NCI-H1436 (cell line): Measurements from ENCODE around the gene SLIT3.

ENCODE experiments used
- DNase-seq: peaks from one replicate; lab custom pipeline; 2025; lab: John Stamatoyannopoulos, UW

Gene SLIT3

DNA sequence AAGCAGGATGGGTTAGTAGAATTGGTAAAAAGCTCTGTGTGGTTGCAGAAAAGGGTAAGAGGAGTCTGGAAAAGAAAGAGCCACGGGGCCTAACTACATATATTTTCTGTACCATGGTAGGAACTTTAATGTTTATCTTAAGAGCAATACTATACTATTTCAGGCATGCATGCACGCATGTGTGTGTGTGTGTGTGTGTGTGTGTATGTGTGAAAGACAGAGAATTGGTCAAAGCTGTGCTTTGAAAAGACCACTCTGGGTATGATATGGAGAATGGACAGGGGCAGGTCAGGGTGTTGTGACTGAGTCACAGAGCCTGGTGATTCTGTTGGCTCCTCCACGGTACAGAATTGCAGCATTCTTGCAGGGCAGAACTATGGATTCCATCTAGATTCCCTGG lies 339.3 kb downstream of the SLIT3 start:
- no peak for DNase-seq

DNA sequence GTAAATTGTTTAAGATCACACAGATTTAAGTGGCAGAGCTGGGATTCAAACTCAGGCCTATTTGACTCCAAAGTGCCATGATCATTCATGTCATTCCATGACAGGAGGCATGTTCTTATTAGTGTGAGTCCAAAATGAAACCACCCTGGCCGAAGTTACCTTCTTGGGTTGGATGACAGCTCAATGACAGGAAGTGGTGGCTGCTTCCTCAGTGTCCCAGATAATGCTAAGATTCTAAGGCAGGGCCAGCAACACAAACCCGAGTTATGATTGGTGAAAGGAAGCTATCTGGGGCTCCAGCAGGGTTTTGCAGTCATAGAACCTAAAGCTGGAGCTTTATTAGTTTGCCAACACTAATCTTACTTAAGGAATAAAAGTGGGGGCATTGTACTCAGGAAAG lies 340.4 kb downstream of the SLIT3 start:
- no peak for DNase-seq

DNA sequence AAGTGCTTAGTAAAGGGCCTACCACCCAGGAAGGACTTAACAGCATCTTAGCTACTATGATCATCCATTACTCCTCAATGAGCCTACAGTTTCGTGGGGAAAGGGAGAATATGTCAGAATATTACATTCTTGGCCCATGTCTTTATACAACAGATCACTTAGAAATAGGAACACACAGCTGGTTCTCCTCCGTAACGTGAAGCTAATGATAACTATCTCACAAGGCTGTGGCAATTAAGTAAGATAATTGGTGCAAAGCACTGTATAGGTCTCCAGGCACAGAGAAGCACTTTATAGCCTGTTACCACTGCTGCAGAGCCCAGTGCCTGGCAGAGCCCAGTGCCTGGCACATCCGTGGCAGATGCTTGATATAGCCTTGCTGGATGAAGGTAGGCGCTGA lies 347.6 kb downstream of the SLIT3 start:
- DNase-seq: no peak

DNA sequence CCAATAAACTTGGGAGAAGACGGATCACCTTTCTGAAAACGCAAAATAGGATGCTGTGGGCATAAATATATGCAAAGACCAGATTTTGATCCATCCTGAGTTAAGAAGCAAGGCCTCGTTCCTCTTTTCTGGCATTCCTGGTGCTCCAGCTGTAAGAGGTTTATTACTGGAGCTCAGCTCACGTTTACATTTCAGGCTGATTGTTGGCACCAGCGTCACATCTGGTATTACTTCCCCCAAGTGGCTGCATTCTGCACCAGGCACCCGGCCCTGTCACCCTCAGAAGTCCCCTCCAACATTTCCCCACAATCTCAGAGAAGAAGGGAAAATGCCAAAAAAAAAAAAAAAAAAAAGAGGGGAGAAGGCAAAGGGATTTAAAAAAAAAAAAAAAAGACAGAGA lies 348.7 kb downstream of the SLIT3 start:
- DNase-seq: no peak

DNA sequence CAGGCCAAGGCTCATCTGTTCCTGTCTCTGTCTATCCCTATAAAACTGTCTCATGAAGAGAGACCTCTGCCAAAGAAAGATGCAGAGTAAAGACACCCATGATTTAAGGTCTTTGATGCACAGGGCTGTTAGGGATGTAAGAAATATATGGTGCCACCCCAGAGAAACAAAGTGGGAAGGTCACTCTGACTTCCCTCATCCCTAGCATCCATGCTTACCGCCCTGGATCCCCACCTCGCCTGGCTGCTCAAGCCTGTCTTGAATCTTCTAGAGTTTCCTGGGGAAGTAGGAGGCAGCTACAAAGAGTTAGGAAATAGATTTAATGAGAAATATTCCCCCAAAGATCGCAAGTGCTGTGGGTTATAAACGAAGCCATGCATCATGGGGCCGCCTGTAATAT lies 349.2 kb downstream of the SLIT3 start:
- no peak for DNase-seq

DNA sequence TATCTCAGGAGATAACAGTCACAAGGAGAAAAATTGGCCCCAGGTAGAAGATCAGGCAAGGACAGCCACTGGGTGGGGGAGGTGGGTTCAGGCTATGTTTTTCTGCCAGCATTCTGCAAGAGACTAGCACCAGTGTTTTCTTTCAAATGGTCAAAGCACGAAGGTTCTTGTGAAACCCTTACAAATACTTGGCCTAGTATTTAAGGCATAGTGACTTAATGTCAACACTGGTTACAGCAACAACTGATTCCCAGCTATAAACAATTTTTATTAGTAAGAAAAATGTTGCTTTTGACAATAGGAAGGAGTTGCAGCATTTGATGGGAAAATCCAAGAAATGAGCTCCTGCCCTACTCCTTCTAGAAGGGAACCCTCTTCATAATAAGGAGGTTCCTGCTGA lies 349.6 kb downstream of the SLIT3 start:
- no peak for DNase-seq

DNA sequence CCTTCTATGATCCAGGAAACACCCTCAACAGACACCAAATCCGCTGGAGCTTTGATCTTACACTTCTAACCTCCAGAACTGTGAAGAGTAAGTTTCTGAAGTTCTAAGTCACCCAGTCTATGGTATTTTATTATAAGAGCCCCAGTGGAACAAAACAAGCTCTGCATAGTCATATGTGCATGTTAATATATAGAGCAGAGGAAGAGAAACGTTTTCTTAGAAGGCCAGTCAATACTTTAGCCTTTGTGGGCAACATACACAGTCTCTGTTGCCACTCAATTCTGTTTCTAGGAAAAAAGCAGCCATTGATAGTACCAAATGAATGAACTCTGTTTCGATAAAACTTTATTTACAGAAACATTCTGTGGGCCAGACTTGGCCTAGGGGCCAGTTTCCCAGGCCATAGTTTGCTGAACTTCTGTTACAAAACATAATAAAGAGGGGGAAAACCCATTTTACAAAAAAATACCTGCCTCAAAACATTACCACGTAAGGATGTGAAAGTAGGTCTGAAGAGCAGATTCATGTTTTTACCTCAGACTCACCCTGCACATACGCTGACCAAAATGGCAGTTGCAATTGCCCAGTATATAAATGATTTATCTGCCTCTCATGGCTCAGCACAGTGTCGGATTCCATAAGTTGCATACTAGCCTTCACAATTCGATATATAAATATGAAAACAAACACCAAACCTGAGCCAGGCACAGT lies 350.5 kb downstream of the SLIT3 start:
- no peak for DNase-seq

DNA sequence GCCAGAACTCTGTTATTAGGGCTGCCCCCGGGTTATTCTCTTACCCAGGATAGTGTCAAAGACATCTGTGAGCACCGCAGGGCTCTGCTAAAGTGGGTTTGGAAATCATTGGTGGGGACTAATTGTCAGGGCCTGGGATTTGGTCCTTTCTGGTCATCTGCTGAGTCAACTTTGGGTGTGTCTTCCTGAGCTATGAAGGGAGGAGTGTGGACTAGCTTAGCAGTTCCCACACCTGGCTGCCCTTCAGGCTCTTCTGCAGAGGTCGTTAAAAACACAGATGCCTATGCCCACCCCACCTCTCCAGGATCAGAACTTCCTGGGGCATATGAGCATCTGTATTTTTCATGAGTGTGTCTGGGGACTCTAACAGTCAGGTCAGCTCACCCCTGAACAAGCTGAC lies 352.2 kb downstream of the SLIT3 start:
- no peak for DNase-seq

DNA sequence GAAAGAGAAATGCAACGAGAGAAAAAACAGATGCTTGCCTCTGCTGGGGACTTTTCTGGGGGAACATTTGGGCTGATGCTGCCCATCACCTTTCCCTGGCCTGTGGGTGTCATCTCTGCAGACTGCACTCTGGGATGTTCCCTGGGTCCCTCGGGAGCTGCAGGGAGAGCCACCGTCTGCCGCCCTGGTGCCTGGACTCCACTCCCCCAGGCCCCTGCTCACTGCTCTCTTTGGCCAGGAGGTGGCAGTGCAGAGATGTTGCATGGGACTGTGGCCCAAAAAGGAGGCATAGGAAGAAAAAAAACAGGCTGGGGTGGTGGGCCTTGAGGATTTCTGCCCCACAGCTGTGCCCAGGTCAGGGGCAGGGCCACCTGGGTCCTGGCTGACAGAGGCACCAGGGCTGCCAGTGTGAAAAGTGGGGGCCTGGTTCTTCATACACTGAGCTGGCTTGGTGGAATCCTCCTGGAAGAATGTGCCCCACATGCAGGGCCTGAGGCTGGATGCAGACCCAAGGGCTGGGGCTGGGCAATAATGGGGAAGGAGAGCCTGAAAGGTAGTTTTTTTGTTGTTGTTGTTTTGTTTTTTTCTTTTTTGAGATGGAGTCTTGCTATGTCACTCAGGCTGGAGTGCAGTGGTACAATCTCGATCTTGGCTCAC lies 353.6 kb downstream of the SLIT3 start:
- no peak for DNase-seq

DNA sequence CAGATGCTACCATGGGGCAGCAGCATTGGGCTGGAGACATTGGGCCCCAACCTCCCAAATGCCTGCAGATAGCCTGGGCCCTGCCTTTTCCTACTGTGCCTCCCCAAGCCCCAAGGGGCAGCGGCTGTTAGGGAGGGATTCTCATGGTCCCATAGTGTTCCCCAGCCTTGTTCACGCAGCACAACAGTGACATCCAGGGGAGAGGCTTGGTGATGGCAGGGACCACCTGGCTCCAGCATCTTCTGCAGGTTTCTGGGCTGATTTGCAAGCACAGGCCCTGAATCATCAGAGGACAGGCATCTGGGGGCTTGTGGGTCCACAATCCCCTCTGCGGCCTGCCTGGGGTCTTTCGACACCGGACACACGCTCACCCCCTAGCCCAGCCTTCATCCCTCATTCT lies 354.6 kb downstream of the SLIT3 start:
- no peak for DNase-seq

DNA sequence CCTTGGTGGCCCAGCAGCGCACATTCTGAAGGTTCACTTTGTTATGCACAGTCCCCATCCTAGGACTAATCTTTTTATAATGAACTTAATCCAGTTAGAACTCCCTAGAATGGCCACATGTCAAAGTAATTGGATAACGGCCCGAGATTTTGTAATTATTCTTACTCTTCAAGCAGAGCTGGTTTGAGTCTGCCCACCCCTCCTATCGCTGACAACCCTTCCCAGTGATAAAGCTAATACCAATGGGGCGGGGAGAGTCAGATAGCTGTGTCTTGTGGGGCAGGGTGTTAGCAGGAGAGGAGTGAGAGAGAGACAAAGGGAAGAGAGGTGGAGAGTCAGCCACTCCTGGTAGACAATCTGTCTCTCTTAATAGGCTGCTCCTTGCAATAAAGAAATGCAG lies 356.9 kb downstream of the SLIT3 start:
- DNase-seq: no peak

DNA sequence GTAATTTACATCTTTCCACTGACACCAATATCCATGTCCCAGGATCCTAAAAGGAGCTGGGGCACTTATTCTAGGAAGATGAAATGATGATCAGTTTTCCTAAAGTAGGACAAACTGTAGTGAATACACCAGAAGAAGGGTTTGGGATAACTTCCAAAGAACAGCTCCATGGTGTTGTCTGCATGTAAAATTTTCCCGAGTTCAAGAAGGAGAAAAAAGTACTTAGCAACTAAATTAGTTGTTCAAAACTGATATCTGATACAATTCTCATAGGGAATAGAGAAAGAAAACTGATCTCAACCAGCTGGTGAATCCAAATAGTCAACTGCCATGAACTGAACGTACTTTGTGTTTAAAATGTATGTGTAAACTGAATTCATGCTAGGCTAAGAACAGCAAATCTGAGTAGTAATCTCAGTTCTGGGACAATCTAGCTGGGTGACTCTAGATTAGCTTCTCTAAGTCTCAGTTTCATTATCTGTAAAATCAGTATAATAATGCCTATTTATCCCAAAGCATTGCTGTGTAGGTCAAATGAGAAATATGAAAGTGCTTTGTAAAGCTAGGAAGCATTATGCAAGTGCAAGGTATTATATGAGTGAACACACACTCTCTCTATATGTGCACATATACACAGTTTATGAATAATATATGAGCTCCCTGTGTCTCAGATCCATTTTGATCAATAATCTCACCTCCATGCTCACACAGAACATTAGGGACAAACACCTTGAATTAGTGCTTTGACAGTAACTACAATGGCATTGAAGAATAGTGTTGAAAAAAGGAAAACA lies 357.7 kb downstream of the SLIT3 start:
- DNase-seq: no peak

DNA sequence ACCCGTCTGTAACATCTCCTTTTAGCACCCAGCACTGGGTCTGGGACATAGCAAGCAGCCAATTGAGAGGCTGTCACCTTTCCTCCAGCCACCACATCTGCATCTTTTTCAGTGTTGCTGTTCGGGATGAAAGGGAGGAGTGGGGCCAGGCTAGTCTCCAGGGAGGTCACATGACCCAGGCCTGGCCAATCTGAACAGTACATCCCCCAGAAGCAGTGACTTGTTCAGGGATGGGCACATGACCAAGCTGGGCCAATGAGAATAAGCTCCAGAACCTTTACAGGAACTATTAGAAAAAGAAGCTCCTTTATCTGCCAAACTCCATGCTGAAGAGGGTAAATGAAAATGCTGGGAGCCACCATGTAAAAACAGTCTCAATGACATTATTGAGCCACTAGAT lies 359.0 kb downstream of the SLIT3 start:
- DNase-seq: no peak

DNA sequence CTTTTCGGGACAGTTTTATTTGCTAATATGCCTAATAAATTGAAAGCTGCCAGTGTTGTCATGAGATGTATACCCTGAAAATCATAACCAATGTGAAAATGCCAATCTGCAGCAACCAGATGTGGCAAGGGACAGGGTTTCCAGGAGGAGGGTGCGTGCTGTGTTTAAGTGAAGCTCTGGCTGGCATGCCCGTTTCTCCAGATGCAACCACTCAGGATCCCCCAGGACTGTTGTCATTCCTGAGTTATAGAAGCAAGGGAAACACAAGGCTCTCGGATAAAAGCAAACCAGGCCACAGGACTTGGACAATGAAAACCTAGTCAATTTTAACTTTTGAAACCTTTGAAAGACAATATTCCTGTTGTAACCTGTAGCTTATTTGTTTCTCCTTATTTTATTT lies 360.2 kb downstream of the SLIT3 start:
- DNase-seq: no peak

DNA sequence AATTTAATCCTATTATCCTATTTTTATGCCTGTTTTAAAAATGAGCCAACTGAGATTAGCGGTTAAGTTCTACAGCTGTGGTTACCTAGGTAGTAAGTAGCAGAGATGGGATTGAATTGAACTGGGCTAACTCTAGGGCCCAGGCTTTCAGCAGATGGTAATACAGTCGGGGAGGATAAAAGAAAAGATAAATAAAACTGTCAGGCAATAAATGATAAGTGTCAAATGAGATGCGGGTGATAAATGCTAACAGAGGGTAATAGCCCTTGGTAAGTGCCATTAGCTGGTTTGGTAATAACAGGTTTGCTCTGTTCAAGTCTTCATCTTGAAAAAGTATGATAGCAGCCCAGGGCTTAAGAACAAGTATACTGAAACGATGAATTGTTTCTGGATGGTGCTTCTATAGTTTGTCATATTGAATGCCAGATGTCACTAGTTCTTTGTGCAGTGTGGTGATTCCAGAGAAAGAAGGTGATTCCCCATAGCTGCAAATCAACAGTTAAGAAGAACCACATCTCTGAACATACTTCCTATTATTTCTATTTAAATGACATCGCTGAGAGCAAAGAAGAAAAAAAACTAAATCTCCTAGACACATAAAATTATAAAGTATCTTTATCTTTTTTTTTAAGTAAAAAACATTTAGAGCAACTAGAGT lies 360.9 kb downstream of the SLIT3 start:
- no peak for DNase-seq

DNA sequence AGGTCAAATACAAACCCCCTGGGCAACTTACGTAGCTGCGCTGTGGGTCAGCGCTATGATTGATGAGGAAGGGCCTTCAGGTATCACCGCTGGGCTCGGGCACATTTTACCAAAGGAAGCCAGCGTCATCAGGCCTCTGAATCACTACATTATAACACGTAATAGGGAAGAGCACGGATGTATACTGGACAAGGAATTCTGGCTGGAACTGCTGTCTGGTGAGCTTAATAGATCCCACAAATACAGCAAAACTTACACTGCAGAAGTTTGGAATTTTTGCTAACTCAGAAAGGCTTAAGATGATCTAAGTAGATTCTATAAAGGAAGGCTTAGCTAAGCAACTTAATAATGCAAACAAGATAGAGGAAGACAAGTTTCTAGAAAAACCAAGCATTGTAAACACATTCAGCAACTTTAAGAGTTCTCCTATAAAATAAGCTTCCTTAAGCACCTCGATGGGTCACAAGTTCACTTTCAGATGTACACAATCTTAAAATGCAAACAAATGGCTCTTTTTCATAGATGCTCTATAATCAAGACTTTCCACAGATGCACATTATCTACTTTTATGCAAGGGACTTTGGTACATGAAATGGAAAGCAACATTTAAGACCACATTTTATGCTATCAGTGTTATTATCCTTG lies 361.7 kb downstream of the SLIT3 start:
- DNase-seq: no peak

DNA sequence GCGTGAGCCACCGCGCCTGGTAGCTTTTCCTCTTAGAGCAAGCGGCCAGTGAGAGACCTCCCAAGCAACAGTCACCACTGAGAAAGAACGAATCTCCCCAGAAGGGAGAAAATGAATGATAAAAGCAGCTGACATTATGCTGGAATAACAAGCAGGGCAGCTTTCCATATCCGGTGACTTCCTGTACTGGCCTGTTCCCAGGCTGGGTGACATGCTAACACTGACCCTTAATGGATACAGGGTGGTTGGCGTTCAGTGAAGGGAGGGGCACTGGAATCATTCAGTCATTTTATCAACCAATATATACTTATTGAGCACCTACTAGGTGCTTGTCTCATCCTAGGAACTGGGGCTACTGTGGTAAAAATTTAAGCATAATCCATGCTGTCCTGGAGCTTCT lies 364.4 kb downstream of the SLIT3 start:
- no peak for DNase-seq

DNA sequence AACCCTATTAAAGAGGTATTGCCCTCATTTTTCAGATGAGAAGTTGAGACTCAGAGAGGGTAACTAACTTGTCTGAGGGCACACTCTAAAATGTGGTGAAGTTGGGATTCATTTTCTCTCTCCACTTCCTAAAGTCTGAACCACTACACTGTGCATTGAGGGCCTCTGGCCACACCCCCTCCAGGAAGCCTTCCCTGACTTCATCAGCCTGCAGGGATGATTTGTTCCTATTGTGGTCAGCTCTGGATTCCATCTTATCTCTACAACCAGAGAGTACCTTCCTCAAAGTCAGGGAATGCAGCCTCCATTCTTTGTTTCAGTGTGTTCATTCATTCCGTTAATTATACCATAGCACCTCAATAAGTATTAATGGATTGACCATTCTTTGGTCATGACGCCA lies 365.8 kb downstream of the SLIT3 start:
- DNase-seq: no peak

DNA sequence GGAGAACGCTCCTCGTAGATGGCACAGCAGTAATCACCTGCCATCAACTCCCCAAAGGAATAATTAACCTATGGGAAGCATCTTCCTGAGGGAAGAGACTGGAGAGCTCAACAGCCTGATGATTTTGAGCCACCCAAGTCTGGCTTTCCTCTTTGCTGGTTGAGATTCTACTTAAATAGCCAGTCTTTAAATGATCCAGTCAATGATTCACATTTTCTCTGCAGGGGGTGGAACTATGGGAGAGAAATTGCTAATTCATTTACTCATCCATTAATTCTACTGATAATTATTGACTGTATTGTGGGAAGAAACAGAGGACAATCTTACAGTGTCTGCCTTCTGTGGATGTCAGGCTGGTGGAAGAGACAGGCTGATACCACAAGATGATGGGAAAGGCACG lies 366.8 kb downstream of the SLIT3 start:
- DNase-seq: no peak

DNA sequence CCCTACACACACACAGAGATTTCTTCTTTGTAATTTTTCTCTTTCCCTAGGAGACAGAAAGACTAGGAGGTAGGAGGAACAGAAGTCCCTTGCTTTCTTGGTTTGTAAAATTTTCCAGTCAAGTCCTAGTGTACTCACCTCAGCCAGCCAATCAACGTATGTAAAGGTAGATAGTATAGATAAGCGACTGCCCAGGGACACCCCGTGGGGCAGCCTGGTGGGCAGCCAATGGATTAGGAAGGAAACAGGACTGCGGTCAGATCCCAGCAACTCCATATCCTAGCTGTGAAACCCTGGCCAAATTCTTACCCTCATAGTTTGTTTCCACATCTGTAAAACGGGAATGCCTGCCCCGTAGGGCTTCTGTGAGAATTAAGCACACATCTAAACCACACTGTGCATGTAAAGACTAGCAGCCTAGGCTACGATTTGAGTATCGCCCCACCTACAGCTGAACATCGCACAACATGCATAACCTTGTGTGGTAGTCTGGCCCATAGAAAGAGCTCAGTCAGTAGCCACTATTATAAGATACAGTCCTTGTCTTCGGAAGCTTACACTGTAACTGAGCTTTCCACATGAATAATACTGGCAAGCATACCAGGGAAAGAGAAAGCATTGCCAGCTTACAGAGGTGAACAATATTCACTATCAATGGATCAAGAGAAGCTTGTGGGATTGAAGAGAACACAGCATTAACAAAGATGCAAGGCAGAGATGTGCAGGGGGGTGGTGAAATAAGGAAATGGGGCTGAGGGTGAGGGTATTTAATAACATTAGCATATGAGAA lies 368.3 kb downstream of the SLIT3 start:
- DNase-seq: no peak

DNA sequence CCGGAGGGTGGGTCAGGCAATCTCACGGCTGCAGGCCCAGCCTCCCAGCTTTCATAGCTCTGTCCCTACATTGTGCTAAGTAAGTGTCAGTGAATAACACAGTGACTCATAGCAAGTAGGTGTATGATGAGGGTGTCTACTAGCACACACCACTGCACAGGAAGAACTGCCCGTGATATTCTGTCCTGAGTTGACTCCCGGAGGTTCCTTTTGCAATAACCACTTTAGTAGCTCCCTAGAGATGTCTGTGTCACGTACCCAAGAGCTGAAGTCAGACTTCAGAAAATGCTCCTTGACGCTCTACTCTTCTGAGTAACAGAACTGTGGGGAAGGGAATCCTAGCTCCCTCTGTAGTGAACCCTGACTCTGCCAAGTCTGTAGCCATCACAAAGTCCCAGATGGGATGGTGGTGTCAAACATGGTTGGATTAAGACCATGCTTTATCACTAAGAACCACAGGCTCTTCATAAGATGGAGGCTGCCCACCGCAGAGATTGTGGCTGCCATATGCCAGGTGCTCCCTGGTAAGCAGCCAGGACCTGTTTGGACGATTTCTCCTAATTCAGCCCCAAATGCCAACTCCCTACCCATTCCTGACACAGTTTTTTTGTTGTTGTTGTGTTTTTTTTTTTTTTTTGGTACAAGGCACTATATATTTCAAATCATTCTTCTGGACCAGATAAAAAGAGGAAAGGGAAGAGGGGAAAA lies 369.1 kb downstream of the SLIT3 start:
- no peak for DNase-seq
